HG03280 (cell line): ENCODE data around the gene SLC6A6.

Experiments used
- ATAC-seq: cut with Tn5 transposase; IDR thresholded peaks from one replicate; pipeline ENCODE4 v1.9.1; 2021; ENCODE audit warnings: mild to moderate bottlenecking, moderate library complexity; ENCODE audit not compliant: unreplicated experiment

Gene SLC6A6

DNA sequence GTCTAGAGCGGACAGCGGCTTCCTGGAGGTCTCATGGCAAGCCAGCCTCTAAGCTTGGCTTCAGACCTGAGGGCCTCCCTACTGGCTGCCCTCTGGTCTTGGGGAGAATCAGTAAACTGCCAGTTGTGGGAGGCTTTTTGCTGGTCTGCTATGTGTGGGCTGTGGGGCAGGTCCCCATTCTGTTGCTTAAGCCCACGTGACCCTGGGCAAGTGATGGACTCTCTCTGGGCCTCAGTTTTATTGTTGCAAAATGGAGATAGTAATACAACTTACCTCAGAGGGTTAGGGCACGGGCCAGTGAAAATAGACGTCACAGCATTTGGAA, 61.7 kb downstream of the SLC6A6 start:
- ATAC-seq, result no peak

DNA sequence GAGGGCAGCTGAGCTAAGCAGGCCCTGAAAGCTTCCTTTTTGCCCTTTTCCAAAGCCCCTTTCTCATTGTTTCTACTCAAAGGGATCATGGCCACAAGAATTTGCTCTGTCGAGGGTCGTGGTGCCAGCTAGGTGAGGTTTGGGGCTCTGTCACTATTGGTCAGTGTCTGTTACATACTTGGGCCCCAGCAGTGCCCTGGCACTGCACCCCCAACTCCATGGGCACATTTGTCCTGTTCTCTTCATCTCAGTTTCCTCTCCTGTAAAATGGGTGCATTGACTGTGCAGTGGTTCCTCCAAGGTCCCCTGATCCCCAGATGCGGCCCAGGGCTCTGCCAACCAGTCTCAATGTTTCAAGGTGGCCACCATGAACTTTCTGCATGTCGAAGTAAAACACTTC, 62.1 kb downstream of the SLC6A6 start:
- no peak for ATAC-seq

DNA sequence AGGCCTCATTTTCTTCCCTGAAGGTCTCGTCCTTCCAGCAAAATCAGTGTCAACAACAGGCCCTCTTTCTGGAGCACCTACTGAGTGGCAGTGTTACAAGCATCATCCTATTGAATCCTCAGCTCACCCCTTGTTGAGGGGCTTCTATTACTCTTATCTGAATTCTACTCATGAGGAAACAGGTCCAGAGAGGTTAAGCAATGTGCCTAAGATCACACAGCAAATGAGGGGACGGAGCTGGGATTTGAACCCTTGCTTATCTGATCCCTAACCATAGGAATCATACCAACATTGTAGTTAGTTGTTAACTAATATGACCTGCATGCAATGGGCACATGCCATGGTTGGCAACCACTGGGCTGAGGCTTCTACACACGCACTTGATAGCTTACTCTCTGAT, 63.0 kb downstream of the SLC6A6 start:
- no peak for ATAC-seq

DNA sequence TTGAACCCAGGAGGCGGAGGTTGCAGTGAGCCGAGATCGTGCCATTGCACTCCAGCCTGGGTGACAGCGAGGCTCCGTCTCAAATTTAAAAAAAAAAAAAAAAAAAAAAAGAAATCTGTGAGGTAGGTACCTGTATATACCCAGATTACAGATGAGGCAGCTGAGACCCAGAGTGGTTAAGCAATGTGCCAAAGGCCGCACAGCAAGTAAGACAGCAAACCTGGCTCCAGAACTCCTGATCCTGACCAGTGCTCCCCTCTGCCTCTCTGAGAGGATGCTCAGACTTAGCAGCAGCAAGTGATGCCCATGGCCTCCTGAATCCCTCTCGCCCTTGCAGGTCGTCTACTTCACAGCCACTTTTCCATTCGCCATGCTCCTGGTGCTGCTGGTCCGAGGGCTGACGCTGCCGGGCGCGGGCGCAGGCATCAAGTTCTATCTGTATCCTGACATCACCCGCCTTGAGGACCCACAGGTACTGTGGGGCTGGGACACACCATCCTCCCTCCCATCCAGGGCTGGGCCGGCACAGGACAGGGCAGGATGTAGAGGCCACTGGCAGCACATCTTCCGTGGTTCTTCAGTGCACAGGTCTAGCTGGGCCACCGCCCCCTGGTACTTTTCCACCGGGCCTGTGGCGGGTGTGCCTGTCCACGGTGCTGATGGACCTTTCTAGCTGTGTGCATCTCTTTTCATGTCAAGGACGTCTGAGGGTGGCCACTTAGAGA, 63.9 kb downstream of the SLC6A6 start:
- ATAC-seq, result no peak

DNA sequence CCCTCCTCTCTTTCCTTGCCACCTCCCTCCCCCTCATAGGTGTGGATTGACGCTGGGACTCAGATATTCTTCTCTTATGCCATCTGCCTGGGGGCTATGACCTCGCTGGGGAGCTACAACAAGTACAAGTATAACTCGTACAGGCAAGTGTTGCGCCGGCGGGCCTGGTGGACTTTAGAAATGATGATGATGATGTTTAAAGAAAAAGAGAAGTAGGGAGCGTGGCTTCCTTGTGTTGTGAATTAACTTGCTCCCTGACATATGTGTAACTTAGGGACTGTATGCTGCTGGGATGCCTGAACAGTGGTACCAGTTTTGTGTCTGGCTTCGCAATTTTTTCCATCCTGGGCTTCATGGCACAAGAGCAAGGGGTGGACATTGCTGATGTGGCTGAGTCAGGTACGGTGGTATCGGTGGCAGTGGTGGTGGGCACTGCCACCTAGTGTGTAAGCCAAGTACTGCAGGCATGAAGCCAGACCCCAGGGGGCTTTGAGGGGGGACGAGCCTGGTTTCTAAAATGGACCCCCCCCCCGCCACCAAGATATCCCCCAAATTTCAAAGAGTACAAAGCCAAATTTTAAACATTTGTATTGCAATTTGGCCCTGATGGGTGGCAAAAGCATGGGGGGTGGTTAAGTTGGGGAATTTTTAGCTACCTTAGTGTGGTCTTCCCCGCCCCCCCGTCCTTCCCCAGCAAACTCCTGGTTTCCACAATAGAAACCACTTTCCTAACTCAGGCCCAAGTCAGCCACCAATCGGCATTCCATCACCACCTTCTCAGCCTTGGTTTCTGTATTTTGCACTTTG, 65.6 kb downstream of the SLC6A6 start:
- ATAC-seq, result no peak

DNA sequence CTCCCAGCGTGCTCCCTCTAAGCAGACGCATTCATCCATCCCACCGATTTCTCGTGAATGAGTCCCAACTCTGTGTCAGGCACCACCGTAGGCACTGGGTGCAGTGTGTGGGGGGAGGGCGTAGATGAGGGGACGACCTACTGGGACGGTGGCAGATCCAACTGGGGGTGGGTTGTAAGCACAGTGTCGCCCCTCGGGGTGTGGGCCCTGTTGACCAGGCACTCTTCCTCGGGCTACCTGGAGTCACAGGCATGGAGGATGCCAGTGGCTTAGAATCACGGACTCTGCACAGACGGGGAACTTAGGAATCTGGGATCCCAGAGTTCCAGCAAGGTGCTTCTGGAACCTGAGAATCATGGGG, 66.2 kb downstream of the SLC6A6 start:
- no peak for ATAC-seq

DNA sequence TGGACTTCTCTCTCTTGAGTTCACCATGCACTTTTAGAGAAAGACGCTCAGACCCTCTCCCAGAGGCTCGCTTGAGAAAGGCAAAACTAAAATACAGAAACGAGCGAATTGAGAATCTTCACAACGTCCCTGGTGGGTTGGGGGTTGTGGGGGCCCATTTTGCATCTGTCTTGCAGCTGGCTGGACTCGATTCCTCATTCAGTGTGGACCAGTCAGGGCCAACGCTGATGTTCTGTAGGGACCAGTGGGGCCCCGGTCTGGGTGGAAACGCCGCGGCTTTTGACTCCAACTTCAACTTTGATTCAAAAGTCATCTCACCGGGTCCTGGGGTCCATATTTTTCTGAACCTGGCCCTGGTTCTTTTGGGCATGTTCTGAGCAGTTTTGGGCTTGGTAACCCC, 68.1 kb downstream of the SLC6A6 start:
- ATAC-seq, result no peak

DNA sequence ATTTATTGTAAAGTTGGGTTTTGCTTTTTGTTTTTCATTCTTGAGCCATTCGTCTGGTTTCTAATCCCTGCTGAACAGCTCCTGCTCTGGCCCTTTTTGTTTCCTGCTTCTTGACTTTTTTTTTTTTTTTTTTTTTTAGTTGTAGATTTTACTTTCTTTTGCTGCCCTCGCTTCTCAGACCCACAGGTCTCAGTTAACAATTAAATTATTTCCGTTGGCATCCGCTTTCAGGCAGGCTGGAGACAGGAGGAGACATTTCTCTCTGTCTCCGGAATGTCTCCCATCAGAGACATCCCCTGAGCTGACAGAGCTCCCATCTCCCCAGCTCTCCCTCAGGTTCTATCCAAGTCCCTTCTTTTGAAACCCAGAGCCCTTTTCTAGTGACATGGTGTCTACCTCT, 68.6 kb downstream of the SLC6A6 start:
- no peak for ATAC-seq

DNA sequence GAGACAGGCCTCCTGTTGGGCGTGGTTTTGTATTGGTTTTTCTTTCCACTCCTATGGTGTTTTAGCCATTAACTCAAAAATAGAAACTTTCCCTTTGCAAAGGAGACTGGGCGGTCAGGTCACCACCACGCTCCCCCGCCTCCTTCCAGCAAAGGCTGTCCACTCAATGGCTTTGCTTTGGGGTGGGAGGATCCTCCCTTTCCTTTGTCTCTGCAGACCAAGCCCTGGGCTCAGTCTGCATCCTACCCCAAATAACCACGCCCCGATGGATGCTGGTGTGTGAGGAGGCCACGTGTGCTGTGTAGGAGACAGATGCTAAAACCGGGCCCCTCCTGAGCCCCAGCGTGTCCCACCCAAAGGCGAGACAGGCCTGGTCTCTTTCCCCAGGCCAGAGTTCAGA, 69.3 kb downstream of the SLC6A6 start:
- ATAC-seq, result no peak

DNA sequence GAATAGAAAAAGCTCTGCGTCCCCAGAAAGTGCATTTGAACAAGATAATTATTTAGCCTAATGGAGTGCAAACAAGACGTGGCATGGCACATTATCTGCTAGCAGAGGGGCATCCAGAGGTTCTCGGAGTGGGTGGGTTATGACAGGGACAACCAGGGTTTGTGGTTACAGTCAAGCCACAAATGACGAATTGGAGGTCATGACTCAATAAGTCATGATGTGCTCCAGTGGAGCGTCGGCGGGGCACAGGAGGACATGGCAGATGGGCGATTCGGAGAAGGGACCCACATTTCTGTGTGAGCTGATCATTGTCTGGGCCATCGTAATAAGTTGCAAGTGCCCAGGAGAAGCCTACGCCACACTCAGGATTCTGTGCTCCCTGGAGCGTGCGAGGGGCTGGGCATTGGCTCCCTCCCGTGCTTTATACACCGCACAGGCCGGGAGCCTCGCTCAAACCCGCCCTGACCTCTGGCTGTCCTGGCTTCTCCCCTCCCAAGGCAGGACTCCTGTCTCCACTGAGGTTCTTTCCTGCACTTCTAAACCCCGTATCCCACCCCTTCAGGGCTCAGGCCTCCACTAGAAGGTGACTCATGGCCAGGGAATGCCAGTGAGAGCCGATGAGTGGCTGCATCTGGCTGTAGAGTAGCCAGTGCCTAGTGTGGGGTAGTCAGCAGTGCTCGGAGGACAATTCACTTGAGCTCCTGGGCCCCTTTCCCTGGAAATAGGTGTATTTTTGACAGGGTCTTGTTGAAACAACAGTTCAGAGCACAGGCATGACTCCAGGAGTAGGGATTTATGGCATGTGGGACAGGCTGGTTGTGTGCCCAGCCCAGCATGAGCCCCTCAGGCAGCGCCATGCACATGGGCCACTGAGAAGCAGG, 70.3 kb downstream of the SLC6A6 start:
- ATAC-seq, result no peak

DNA sequence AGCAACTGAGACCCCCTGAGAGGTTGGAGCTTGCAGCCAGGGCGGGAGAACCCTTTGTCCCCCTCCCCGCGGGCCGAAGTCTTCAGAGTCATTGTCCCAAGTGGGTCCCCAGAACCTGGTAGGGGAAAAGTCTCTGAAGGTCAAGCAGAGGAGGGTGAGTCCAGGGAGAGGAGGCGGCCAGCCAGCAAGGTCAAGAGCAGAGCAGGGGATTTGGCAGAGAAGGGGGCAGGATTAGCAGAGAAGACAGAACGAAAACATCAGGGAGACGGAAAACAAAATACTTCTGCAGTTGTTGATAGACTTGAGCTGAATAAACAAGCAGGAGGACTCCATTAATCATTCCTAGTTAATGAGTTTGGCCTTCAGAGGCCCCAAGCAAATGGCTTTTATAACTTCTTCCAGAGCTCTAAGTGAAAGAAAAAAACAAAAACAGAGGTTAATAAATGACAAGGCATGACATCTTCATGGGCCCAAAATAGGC, 71.0 kb downstream of the SLC6A6 start:
- no peak for ATAC-seq

DNA sequence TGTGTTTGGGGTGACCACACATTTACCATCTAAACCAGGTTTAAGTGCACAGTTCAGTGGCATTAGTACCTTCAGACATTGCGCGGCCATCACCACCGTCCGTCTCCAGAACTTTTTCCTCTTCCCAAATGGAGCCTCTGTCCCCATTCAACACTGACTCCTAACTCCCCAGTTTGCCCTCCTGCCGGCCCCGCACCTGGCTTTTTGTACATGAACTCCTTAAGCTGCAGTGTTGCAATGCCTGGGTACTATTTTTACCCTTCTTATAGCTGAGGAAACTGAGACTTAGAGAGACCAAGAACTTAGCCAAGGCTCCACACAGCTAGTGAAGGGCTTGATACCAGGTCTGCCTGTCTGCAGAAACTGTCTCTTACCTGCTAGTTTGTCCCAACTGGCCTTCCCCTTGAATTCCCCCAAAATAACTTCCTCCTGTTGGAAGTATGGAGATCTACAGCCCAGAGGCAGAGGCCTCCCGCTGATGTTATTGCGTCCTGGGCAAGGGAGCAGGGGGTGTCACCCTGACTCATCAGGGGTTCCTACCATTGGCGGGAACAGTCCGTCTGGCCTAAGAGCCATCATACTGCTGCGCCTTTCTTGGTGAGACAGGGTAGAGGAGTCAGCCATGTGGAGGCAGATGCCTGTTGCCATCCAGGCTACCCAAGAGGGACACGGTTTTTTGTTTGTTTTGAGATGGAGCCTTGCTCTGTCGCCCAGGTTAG, 72.1 kb downstream of the SLC6A6 start:
- ATAC-seq, result no peak

DNA sequence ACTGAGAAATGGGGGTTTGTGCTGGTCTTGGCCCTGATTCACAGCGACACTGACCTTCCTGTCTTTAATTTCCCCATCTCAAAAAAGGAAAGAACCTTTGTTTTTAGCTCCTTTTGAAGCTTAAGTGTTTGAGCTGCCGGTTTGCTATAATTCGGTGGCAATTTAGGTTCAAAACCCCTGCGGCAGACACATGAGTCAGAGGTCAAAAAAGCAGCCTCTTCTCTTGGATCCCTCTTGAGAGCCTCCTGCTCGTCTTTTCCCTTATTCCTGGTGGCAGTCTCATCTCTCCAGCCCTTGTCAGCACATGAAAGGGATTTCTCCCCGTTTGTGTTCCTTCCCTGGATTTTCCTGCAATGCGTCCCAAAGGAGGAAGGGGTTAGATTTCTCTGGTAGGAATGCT, 73.2 kb downstream of the SLC6A6 start:
- ATAC-seq, result no peak

DNA sequence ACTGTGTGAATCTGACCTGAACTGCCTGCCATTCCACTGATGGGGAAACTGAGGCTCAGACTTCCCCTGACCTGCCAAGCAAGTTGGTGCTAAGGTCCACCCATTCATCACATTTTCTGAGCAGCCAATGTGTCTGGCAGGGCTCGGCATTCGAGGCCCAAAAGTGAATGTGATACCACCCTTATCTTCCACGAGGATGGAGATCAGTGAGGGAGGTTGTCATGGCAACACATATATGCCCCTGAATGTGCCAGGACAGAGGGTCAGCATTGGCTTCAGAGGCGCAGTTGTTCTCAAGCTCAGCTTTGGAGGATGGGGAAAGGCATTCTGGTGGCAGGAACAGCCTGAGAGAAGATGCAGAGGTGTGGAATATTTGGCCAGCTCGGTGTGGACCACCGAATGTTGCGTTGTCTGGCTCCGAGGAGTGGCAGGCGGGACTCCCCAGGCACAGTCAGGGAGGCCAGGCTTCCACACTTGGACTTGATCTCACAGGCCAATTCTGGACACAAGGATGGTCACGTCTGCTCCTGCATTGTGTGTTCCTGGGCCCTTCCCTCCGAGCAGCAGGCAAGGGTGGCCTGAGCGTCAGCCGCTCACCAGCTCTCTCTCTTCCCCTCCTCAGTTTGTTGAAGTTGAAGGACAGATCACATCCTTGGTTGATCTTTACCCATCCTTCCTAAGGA, 74.3 kb downstream of the SLC6A6 start:
- no peak for ATAC-seq

DNA sequence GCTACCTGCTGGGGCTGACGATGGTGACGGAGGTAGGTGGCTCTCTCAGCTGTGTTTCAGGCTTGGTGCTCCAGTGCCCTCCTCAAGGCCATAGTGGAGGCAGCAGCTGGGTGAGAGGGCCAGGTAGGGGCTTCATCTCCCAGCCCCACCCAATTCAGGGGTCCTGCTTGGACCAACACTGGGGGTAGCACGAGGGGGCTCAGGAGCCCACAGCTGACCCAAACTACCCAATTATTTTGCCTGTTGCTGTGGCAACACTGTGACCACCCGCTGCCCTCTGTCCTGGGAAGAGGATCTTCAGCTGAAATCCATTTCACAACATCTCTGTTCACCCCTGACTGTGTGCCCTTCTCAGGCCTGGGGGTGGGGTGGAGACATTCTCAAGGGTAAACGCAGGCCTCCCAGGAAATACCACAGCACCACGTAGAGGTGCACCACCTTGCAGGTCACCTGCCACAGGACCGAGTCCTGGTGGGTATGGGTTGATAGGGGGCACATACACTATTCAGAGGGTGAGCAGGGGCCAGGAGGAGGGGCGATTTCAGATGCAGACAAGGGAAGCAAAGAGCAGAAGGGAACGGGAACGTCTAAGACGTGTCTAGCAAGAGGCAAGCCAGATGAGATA, 75.0 kb downstream of the SLC6A6 start:
- no peak for ATAC-seq

DNA sequence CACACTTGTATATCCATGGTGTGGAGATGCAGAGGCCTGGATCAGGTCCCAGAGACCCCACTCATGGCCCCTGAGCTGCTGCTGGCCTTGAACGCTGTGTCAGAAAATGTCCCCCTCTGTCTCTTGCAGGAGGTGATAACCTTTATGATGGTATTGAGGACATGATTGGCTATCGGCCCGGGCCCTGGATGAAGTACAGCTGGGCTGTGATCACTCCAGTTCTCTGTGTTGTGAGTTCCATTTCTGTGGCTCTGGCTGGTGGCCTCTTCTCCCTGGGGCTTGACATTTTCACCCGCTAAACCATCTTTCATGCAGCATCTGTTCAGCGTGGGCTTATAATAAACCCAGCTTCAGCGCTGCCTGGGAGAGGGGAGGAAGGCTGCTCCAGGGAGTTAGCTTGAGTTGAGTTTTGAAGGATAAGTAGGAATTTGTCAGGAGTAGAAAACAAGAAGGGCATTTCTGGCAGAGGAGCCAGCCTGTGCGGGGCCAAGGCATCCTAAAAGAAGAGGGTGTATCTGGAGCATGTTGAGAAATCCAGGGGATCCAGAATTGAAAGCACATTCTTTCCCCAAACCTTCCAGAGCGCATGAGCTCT, 76.6 kb downstream of the SLC6A6 start:
- ATAC-seq, result no peak

DNA sequence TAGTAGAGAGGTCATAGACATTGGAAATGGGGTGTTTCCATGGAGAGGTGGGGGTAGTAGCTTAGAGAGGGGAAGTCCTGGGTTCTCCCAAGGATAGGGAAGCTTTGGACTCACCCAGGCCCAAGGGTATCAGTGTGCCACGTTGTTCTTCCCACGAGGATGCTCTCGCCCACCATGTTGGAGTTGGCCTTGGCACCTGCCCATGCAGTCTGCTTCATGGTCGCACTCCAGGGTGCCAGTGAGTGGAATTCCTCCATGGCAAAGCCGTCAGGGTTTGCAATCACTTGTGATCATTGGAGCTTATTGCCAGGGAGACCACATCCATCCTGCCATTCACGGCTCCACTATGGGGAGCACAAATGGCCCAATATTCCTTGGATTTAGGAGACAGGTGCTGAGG, 77.2 kb downstream of the SLC6A6 start:
- ATAC-seq, result no peak

DNA sequence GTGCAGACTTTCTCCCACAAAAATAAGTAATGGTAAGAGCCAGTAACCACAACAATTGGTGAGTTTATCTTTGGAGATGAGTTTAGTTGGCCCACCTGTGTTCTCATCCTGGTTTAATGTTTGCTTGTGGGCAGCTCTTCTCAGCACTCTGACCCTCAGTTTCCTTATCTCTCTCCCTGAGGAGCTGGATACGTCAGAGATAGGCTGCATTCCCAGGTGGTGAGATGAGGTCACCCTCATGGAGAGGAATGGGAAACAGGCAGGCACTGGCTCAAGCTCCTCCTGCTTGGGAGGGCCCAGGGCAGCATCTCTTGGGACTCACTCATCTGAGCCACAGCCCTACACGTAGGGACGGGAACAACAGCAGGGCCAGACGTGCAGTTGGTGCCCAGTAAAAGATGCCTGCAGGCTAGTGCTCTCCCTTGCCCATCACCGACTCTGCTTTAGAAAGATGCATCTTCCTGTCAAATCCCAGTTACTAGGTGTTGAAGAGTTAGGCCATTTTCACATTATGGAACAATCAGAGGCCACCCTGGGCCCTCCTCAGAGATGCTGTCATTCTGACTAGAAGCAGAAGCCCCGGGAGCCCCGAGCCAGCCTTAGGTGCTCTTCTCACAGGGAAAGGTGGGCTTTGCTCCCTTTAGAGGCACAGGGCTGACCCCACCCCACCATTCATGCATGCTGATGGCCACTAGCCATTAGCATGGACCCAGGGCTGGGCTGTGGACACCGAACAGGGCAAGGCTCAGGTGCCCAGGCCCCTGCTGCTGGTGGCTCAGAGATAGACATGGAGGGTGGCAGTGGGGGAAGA, 78.0 kb downstream of the SLC6A6 start:
- ATAC-seq, result no peak
